HG03060 (cell line): ENCODE data around the gene CCDC68.
"Not testable (repeated sequence)": the region's sequence is repeated elsewhere in the genome, so short reads cannot be mapped to it uniquely, and the experiment has no call there.

Experiments used
- ATAC-seq: cut with Tn5 transposase; IDR thresholded peaks from one replicate; pipeline ENCODE4 v1.9.1; 2021; ENCODE audit warnings: low read depth, moderate number of reproducible peaks; ENCODE audit not compliant: unreplicated experiment

CCDC68 gene

GRCh38 chr18:54958704-54959625 lies at the start of gene CCDC68:
Gene CCDC68, minus strand, starts transcription at chr18:54959461. Its CDS starts 16,670 bp downstream, at chr18:54942791.
- ATAC-seq, result no peak

GRCh38 chr18:55007602-55008001 lies 48.3 kb upstream of the CCDC68 start:
- no peak for ATAC-seq

GRCh38 chr18:55003695-55004094 lies 44.4 kb upstream of the CCDC68 start:
- ATAC-seq, result no peak

GRCh38 chr18:55002261-55002660 lies 43.0 kb upstream of the CCDC68 start:
- no peak for ATAC-seq

GRCh38 chr18:55001394-55002024 lies 42.2 kb upstream of the CCDC68 start:
- no peak for ATAC-seq

- no peak for ATAC-seq
These were observed 41.3 kb upstream of the CCDC68 start for GRCh38 chr18:55000529-55000928.

- no peak for ATAC-seq
These were observed 39.8 kb upstream of the CCDC68 start for GRCh38 chr18:54999016-54999415.

GRCh38 chr18:54995421-54996143 lies 36.3 kb upstream of the CCDC68 start:
- ATAC-seq, result no peak

GRCh38 chr18:54991981-54992380 lies 32.7 kb upstream of the CCDC68 start:
- no peak for ATAC-seq

- ATAC-seq, result no peak
These were observed 25.6 kb upstream of the CCDC68 start for GRCh38 chr18:54984908-54985307.

- ATAC-seq, result no peak
These were observed 24.5 kb upstream of the CCDC68 start for GRCh38 chr18:54983791-54984190.

GRCh38 chr18:54983041-54983686 lies 23.9 kb upstream of the CCDC68 start:
- no peak for ATAC-seq

GRCh38 chr18:54981076-54981475 lies 21.8 kb upstream of the CCDC68 start:
- no peak for ATAC-seq

GRCh38 chr18:54975598-54975997 lies 16.3 kb upstream of the CCDC68 start:
- no peak for ATAC-seq

- ATAC-seq, result no peak
These were observed 13.8 kb upstream of the CCDC68 start for GRCh38 chr18:54973046-54973445.

- no peak for ATAC-seq
These were observed 9.5 kb upstream of the CCDC68 start for GRCh38 chr18:54968807-54969206.

- not testable (repeated sequence) for ATAC-seq
These were observed 9.0 kb upstream of the CCDC68 start for GRCh38 chr18:54968237-54968636.

- ATAC-seq, result no peak
These were observed 8.5 kb upstream of the CCDC68 start for GRCh38 chr18:54967786-54968185.

- no peak for ATAC-seq
These were observed 5.5 kb upstream of the CCDC68 start for GRCh38 chr18:54964741-54965140.

- ATAC-seq, result no peak
These were observed 3.8 kb upstream of the CCDC68 start for GRCh38 chr18:54962919-54963645.
